HG02973 (cell line): ENCODE measurements around the gene GNPNAT1.
"Not testable (repeated sequence)": the region's sequence is repeated elsewhere in the genome, so short reads cannot be mapped to it uniquely, and the experiment has no call there.

ENCODE experiments used
- ATAC-seq: cut with Tn5 transposase; IDR thresholded peaks from one replicate; pipeline ENCODE4 v1.9.1; 2021; ENCODE audit warnings: moderate library complexity; ENCODE audit not compliant: unreplicated experiment

GNPNAT1 gene

DNA sequence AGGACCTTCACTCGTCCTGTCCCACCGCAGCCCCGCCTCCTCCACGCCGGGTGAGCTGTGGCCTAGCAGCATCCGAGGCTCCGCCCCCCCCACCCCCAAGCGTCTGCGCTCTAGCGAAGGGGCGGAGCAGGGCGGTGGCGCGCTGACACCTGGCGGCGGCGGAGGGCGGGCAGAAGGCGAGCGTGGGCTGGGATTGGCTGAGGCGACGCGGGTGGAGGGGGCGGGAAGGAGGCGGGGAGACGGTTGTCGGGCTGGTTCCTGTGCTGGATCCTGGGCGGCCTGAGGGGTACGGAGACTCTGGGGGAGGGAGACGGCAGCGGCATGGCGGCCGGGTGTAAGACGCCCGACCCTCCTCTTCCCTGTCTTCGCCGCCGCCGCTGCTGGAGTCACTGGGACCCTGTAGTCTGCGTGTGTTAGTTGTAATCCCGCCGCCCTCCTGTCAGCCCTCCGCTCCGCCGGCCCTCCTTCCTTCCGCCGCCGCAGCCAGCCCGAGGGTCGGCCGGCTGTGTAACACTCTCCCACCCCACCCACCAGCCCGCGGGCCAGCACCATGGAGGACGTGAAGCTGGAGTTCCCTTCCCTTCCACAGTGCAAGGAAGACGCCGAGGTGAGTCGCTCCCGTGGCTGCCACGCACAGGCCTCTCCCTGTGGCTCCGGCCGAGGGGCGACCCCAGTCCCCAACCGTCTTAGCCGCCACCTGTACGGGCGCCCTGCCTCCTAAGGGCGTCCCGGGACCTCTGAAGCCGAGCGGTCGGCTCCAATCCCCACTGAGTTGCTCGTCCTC lies 61.3 kb downstream of the GNPNAT1 start, which contains the start of gene STYX:
Gene STYX (plus strand): TSS at position 242 of the 784 bp plus-strand sequence. CDS start 309 bp downstream, at position 551.
- peak; percentile 92 for ATAC-seq

DNA sequence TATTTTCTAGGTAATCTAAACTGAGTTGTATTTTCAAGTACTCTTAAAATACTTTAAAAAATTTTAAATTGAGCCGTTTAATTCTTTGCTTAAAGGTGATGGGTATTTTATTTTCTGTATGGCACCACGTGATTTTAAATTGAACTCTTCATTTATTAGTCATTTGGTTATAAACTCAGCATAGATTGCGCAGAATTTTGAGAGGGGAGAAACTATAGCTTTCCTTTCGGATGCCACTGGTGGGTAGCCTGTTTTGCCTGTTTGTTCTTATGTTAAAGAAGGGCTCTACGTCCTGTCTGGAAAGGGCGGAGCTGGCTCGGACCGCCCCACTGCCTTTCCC lies 61.9 kb downstream of the GNPNAT1 start:
- no peak for ATAC-seq

DNA sequence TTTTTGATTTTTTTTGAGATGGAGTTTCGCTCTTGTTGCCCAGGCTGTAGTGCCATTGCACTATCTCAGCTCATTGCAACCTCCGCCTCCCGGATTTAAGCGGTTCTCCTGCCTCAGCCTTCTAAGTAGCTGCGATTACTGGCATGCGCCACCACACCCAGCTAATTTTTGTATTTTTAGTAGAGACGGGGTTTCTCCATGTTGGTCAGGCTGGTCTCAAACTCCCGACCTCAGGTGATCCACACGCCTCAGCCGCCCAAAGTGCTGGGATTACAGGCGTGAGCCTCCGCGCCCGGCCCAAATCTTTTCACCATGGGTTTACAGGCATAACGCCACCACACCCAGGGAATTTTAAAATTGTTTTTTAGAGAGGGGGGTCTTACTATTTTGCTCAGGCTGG lies 62.4 kb downstream of the GNPNAT1 start:
- not testable (repeated sequence) for ATAC-seq

DNA sequence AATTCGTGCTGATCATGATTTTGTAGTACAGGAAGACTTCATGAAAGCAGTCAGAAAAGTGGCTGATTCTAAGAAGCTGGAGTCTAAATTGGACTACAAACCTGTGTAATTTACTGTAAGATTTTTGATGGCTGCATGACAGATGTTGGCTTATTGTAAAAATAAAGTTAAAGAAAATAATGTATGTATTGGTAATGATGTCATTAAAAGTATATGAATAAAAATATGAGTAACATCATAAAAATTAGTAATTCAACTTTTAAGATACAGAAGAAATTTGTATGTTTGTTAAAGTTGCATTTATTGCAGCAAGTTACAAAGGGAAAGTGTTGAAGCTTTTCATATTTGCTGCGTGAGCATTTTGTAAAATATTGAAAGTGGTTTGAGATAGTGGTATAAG lies 63.9 kb downstream of the GNPNAT1 start:
- not testable (repeated sequence) for ATAC-seq
